H4 (cell line): ENCODE results near the gene GRAP. TPM values are rescaled to one million over a fixed set of nuclear protein-coding genes. Genes with fewer than 3 reads are reported as not detected.

Experiments used
- DNase-seq: peaks from one replicate; pipeline ENCODE4 v3.0.0-alpha.2; 2015; ENCODE audit warnings: low spot score
- total RNA-seq: library from RNA; depleted of rRNA; stranded (reverse); fragments of >200 nt; shearing (Covaris generic); gene quantifications from 2 replicates; pipeline ENCODE4 v1.2.3, GENCODE V29; 2014; rRNA removed

Gene GRAP
- total RNA-seq, 1 experiment from 2014 or later, result 0.23 TPM

GRCh38 chr17:18984273-18985114 is 62.3 kb downstream of the GRAP start:
- DNase-seq, result no peak

DNA sequence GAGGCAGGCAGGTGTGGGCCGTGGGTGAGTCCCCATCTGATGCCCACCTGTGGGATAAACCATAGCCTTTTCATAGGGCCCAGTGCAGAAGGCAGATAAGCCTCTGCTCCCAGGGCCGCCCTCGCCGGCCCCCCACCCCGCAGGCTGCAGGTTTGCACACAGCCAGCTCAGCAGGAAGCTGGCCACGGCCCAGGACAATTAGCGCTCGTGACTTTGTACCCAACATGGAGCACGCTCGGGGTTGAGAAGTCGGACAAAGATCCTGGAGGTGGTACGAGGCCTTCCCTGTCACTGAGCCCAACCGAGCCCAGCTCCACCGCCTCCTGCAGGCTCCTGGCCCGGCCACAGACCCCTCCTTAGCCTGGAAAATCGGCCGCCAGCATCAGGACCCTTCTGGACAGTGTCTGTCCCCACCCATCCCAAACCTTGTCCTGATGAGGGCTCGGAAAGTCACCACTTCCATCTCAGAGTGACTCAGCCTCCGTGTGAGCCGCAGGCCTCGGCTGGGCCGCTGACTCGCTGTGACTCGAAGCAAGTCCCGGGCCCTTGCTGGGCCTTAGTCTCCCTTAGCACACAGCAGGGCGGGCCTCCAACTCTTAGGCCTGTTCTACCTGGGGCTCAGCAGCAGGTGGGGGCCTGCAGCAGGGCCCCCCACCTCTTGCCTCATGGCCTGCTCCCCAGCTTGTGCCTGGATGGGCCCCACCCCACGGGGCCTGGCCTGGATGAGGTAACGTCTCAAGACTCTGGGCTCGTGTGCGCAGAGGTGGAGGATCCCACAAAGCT is 64.9 kb downstream of the GRAP start:
- DNase-seq, result peak; percentile 55

DNA sequence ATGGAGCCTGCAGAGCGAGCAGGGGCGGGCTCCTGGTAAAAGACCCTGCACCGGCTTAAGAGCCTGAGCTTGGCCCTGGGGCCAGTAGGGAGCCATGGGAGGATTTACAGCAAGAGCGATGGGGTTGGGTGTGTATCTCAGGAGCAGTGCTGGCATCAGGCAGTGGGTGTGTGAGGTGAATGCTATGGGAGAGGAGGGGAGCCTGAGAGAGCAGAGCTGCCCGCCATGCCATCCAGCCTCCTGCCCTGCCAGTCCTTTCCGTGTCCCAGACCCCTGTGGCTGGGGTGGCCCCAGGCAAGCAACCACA is 65.5 kb downstream of the GRAP start:
- DNase-seq, result no peak

GRCh38 chr17:18980682-18981334 is 65.9 kb downstream of the GRAP start:
- no peak for DNase-seq

- DNase-seq, result no peak
Measured at GRCh38 chr17:18978655-18979054, 68.1 kb downstream of the GRAP start.

DNA sequence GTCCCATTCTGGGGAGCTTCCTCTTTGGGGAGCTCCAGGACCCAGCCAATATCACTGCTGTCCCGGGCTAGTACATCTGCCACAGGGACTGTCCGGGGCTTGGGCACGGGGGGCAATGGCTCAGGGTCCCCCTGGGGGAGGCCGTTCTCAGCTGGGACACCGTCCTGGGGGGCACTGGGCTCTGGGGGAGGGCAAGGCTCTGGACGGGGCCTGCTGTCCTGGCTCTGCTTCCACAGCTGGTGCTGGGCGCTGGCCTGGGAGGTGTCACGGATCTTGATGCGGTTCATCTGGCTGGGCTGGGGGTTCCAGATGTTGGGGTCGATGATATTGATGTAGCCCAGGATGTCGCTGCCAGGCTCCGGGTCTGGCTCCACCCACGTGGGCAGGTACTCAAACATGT is 68.7 kb downstream of the GRAP start:
- DNase-seq, result no peak

GRCh38 chr17:18977646-18978045 is 69.1 kb downstream of the GRAP start:
- DNase-seq, result no peak

DNA sequence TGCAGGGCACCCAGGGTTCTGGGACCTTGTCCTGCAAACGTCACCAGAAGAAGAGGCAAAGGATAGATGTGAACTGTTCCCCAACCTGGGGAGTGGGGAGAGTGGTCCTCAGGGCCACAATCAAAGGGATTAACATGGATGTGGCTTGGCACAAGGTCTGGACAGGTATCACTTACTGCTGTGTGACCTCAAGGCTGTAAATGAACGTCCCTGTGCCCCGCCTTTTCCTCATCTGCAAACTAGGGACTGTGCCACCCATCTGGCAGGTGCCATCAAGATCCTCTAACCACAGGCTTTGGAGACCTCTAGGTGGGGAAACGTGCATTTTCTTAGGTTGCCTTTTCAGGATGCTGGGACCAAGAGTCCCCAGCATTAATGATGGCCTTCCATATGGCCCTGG is 69.7 kb downstream of the GRAP start:
- DNase-seq, result no peak

DNA sequence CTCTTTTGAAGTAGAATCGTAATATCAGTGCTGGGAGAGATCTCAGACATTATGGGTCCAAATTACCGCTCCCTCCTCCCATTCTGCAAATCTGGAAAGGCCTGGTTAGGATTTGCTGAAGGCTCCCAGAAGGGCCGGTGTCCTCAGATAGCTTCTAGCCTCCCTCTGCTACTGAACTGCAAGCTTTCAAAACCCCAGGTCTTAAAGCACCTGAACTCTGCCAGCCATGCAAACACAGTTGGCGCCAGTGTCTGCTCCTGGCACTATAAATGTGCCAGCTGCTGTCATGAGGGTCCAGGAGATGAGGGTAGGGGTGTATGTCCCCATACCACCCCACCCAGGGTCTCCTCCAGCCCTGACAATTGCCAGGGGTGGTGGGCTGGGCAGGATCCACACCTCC is 70.6 kb downstream of the GRAP start:
- no peak for DNase-seq

DNA sequence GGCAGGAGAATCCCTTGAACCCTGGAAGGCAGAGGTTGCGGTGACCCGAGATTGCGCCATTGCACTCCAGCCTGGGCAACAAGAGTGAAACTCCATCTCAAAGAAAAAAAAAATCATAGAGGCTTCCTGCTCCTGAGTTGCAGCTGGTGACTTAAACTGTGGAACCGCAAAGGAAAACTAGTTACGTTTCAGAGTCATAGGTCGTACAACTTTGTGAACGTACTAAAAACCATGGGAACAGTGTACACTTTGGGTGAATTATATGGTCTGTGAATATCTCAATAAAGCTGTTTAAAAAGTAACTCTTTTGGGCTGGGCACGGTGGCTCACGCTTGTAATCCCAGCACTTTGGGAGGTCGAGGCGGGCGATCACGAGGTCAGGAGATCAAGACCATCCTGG is 71.2 kb downstream of the GRAP start:
- DNase-seq, result no peak

DNA sequence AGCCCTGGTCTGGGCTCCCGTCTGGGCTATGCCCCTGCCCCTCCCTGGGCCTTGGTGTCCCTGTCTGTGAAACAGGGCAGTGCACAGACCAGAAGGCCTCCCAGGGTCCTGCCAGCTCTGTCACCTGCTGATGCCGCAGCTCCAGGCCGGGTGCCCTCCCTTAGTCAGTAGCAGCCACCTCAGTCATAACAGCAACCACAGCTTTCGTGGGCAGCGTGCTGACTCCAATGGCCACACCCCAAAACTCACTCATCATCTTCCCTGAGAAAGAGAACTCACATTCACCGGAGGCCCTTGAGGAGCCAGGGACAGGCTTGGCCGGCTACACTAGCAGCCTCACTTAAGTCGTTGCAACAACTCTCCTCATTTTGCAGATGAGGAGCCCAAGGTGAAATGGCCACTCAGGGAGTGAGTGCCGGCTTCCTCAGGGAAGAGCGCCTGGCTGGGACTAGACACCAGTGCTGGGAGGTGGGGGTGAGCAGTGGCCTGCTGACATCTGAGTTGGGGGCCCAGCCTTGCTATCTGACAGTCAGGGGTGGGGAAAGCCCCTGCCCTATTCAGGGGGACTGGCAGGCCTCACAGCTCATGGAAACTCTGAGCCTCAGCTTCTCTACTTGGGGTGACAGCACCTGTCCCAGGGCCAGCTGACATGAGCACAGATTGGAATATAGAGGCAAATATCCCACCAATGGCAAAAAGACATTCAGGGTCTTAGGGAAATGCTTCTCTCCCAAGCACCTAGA is 72.2 kb downstream of the GRAP start:
- DNase-seq, result no peak

- DNase-seq, result no peak
Measured at GRCh38 chr17:18971801-18972200, 75.0 kb downstream of the GRAP start.

Other genes with a start within 250 kb of the GRAP start
- gene PRPSAP2, start 188.8 kb downstream of the GRAP start, total RNA-seq, result 48.3 and 56.7 TPM in 2 replicates
- 0.10 TPM in 1 of 2 replicates, not detected in the other for gene SLC5A10, start 94.8 kb downstream of the GRAP start, total RNA-seq
- gene FAM83G, start 42.2 kb downstream of the GRAP start, total RNA-seq, result 4.4 and 5.9 TPM in 2 replicates
- gene GRAPL, start 80.6 kb upstream of the GRAP start, total RNA-seq, result not detected in 2 replicates
- 10.0 and 27.5 TPM in 2 replicates for gene EPN2, start 190.4 kb upstream of the GRAP start, total RNA-seq